ENCODE results near the gene LSAMP. TPM values are rescaled to one million over a fixed set of nuclear protein-coding genes. Genes with fewer than 3 reads are reported as not detected.

Gene LSAMP
- total RNA-seq, 1 donor from 2014 or later = 18.0 TPM

GRCh38 chr3:115788921-115789470 lies 656.3 kb downstream of the LSAMP start:
- Mint-ChIP-seq H3K27ac (no peak overlapping the region), H3K36me3 (no peaks in the 10 kb centered on the region), H3K9me3 (no peaks in the 10 kb centered on the region), H3K4me1 (peaks cover 24% of the 10 kb centered on the region), H3K27me3 (ENCODE audit: insufficient read depth, low read depth) (no peaks in the 10 kb centered on the region), H3K4me3 (no peak overlapping the region)
- Histone ChIP-seq H3K36me3 (no peaks in the 10 kb centered on the region), H3K4me2 (no peak overlapping the region), H3K9ac (no peak overlapping the region), H3K27ac (no peak overlapping the region), H4K20me1 (ENCODE audit: low read depth) (no peaks in the 10 kb centered on the region), H2AFZ (replicated peaks) (no peak overlapping the region), H3K4me3 (no peak overlapping the region), H3K27me3 (peaks cover 7% of the 10 kb centered on the region), H3F3A (ENCODE audit: low read depth) (peaks cover 8% of the 10 kb centered on the region), H3K9me3 (ENCODE audit: low read depth) (no peaks in the 10 kb centered on the region), H3K4me1 (peaks cover 9% of the 10 kb centered on the region), H3K79me2 (ENCODE audit: low read depth) (no peaks in the 10 kb centered on the region)
- DNase-seq (ENCODE audit: low spot score) = no peak
- no peak for TF ChIP-seq EZH2 (IDR thresholded peaks at IDR 0.05)
- TF ChIP-seq CTCF (IDR thresholded peaks at IDR 0.05) = no peak
- no peak for TF ChIP-seq EZH2phosphoT487 (IDR thresholded peaks at IDR 0.05)

DNA sequence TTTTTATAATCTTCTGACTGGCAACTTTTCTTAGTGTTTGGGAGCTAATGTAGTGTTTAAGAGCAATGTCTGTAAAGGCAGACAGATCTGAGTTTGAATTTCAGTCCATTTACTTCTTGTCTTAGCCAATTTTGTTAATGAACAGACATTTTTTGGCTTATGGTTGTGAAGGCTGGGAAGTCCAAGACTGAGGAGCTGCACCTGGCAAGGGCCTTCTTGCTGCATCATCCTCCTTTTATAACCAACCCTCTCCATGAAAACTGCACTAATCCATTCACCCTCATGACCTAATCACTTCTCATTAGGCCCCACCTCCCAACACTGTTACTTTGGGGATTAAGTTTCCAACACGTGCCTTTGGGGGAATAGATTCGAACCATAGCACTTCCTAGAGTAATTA lies 657.5 kb downstream of the LSAMP start:
- H3K9me3 Mint-ChIP-seq = no peaks in the 10 kb centered on the region
- H3K27me3 Mint-ChIP-seq (ENCODE audit: insufficient read depth, low read depth) = no peaks in the 10 kb centered on the region
- peaks cover 10% of the 10 kb centered on the region for H3F3A ChIP-seq (ENCODE audit: low read depth)
- H3K27me3 ChIP-seq = peaks cover 15% of the 10 kb centered on the region
- no peak overlapping the region for H3K27ac Mint-ChIP-seq
- TF ChIP-seq EZH2phosphoT487 (IDR thresholded peaks at IDR 0.05) (no peak), CTCF (IDR thresholded peaks at IDR 0.05) (no peak), EZH2 (IDR thresholded peaks at IDR 0.05) (no peak)
- peaks cover 24% of the 10 kb centered on the region for H3K4me1 Mint-ChIP-seq
- no peak overlapping the region for H2AFZ ChIP-seq (replicated peaks)
- no peak overlapping the region for H3K9ac ChIP-seq
- no peaks in the 10 kb centered on the region for H3K36me3 Mint-ChIP-seq
- no peak for DNase-seq (ENCODE audit: low spot score)
- no peak overlapping the region for H3K4me3 ChIP-seq
- no peak overlapping the region for H3K27ac ChIP-seq
- peaks cover 12% of the 10 kb centered on the region for H3K4me1 ChIP-seq
- H3K9me3 ChIP-seq (ENCODE audit: low read depth) = no peaks in the 10 kb centered on the region
- no peaks in the 10 kb centered on the region for H4K20me1 ChIP-seq (ENCODE audit: low read depth)
- H3K4me3 Mint-ChIP-seq = no peak overlapping the region
- H3K36me3 ChIP-seq = no peaks in the 10 kb centered on the region
- H3K4me2 ChIP-seq = no peak overlapping the region
- no peaks in the 10 kb centered on the region for H3K79me2 ChIP-seq (ENCODE audit: low read depth)

DNA sequence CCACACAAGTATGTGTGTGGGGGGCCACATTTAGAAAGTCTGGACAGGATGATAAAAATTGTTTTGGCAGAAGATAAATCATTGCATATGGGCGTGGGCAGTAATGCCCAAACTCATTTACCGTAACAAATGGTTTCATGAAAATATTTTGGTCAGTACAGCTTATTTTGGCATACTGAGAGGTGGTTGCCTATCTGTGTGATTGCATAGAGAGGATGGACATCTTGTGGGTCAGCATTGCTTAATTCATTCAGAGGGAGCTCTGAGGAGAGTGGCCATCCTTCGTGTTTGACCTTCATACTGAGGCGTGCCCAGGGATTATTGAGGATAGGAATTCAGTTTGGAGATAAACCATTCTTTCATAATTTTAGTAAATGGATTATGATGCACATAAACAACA lies 659.5 kb downstream of the LSAMP start:
- no peaks in the 10 kb centered on the region for H3K27me3 Mint-ChIP-seq (ENCODE audit: insufficient read depth, low read depth)
- no peaks in the 10 kb centered on the region for H4K20me1 ChIP-seq (ENCODE audit: low read depth)
- H3K4me2 ChIP-seq = peak overlapping the region; percentile 71
- TF ChIP-seq CTCF (IDR thresholded peaks at IDR 0.05) = no peak
- no peaks in the 10 kb centered on the region for H3K79me2 ChIP-seq (ENCODE audit: low read depth)
- no peak overlapping the region for H3K27ac ChIP-seq
- H3K4me3 ChIP-seq = no peak overlapping the region
- peaks cover 15% of the 10 kb centered on the region for H3K27me3 ChIP-seq
- no peaks in the 10 kb centered on the region for H3K36me3 ChIP-seq
- H2AFZ ChIP-seq (replicated peaks) = no peak overlapping the region
- H3K4me1 ChIP-seq = peaks cover 12% of the 10 kb centered on the region
- H3K4me3 Mint-ChIP-seq = no peak overlapping the region
- H3K9me3 Mint-ChIP-seq = no peaks in the 10 kb centered on the region
- DNase-seq (ENCODE audit: low spot score) = no peak
- no peak overlapping the region for H3K9ac ChIP-seq
- no peaks in the 10 kb centered on the region for H3K36me3 Mint-ChIP-seq
- H3K9me3 ChIP-seq (ENCODE audit: low read depth) = no peaks in the 10 kb centered on the region
- H3K4me1 Mint-ChIP-seq = peaks cover 19% of the 10 kb centered on the region
- no peak overlapping the region for H3K27ac Mint-ChIP-seq
- H3F3A ChIP-seq (ENCODE audit: low read depth) = peaks cover 10% of the 10 kb centered on the region

Data from neural progenitor cell (in vitro differentiated cells).